HG03095 (cell line): ENCODE data around the gene ENPP6.
"Not testable (repeated sequence)": the region's sequence is repeated elsewhere in the genome, so short reads cannot be mapped to it uniquely, and the experiment has no call there.

Experiments used
- ATAC-seq: cut with Tn5 transposase; IDR thresholded peaks from one replicate; pipeline ENCODE4 v1.9.1; 2021; ENCODE audit warnings: moderate library complexity; ENCODE audit not compliant: unreplicated experiment

The ENPP6 gene

GRCh38 chr4:184066584-184067300 lies 150.9 kb downstream of the ENPP6 start:
- ATAC-seq = no peak

- ATAC-seq = no peak
Observed at GRCh38 chr4:184064877-184065276, 152.8 kb downstream of the ENPP6 start.

GRCh38 chr4:184062769-184063168 lies 154.9 kb downstream of the ENPP6 start:
- no peak for ATAC-seq

GRCh38 chr4:184061582-184061981 lies 156.1 kb downstream of the ENPP6 start:
- ATAC-seq = no peak

- ATAC-seq = no peak
Observed at GRCh38 chr4:184059099-184059498, 158.6 kb downstream of the ENPP6 start.

- no peak for ATAC-seq
Observed at GRCh38 chr4:184058026-184058425, 159.6 kb downstream of the ENPP6 start.

GRCh38 chr4:184056877-184057276 lies 160.8 kb downstream of the ENPP6 start:
- no peak for ATAC-seq

- no peak for ATAC-seq
Observed at GRCh38 chr4:184053434-184053833, 164.2 kb downstream of the ENPP6 start.

GRCh38 chr4:184052616-184053015 lies 165.1 kb downstream of the ENPP6 start:
- no peak for ATAC-seq

GRCh38 chr4:184051262-184051661 lies 166.4 kb downstream of the ENPP6 start:
- ATAC-seq = not testable (repeated sequence)

GRCh38 chr4:184046148-184046547 lies 171.5 kb downstream of the ENPP6 start:
- ATAC-seq = no peak

- ATAC-seq = no peak
Observed at GRCh38 chr4:184041156-184041555, 176.5 kb downstream of the ENPP6 start.

GRCh38 chr4:184039963-184040383 lies 177.7 kb downstream of the ENPP6 start:
- ATAC-seq = no peak
